OCI-LY7 (cell line): ENCODE results near the gene HS6ST3. TPM values are rescaled to one million over a fixed set of nuclear protein-coding genes. Genes with fewer than 3 reads are reported as not detected.

Source experiments
- BruUV-seq: library from RNA; stranded (reverse); fragments of 400-500 nt; replicated peaks from 2 replicates; lab custom pipeline; 2021; lab: Mats Ljungman, UMichigan
- CTCF ChIA-PET: fragments of 300-600 bp; sonication (Branson Sonifier 250); formaldehyde crosslinking; loops from one replicate; lab custom pipeline; 2022; ENCODE audit warnings: antibody characterized with exemption; ENCODE audit not compliant: unreplicated experiment; lab: Charles Lee
- POLR2A ChIA-PET: fragments of 300-600 bp; sonication (Branson Sonifier 250); formaldehyde crosslinking; loops from one replicate; lab custom pipeline; 2022; ENCODE audit warnings: antibody characterized with exemption; lab: Charles Lee
- DNase-seq: peaks from one replicate; pipeline ENCODE4 v3.0.0-alpha.2; 2015; ENCODE audit warnings: low spot score
- H2AFZ ChIP-seq: fragments of 200-600 bp; sonication (generic), shearing (Covaris generic); 2 replicates; pipeline ENCODE4 v1.6.1; 2014; ENCODE audit warnings: mild to moderate bottlenecking, antibody characterized with exemption, low read length, moderate library complexity
- H3K27ac ChIP-seq: fragments of 200-600 bp; sonication (generic); 2 replicates; pipeline ENCODE4 v1.5.1; 2014; ENCODE audit warnings: mixed run types, low read depth, mild to moderate bottlenecking, moderate library complexity, low read length, inconsistent platforms; ENCODE audit not compliant: poor library complexity, severe bottlenecking
- H3K36me3 ChIP-seq: fragments of 200-600 bp; sonication (generic); 2 replicates; pipeline ENCODE4 v1.6.1; 2014; ENCODE audit warnings: mild to moderate bottlenecking, antibody characterized with exemption, low read length, moderate library complexity, mixed read lengths; ENCODE audit not compliant: insufficient read depth
- H3K4me1 ChIP-seq: fragments of 200-600 bp; sonication (generic); 2 replicates; pipeline ENCODE4 v1.5.1; 2014; ENCODE audit warnings: mild to moderate bottlenecking, low read length; ENCODE audit not compliant: insufficient read depth, poor library complexity, severe bottlenecking
- H3K4me2 ChIP-seq: fragments of 200-600 bp; sonication (generic); 2 replicates; pipeline ENCODE4 v1.6.1; 2014; ENCODE audit warnings: mild to moderate bottlenecking, low read length
- H3K4me3 ChIP-seq: fragments of 200-600 bp; sonication (generic); 2 replicates; pipeline ENCODE4 v1.5.1; 2014; ENCODE audit warnings: mild to moderate bottlenecking, low read depth, low read length; ENCODE audit not compliant: poor library complexity, severe bottlenecking
- H3K79me2 ChIP-seq: fragments of 200-600 bp; sonication (generic); 2 replicates; pipeline ENCODE4 v1.6.1; 2016; ENCODE audit warnings: low read depth, mild to moderate bottlenecking, low read length, moderate library complexity, mixed read lengths; ENCODE audit not compliant: insufficient read depth
- H3K9me2 ChIP-seq: fragments of 200-600 bp; sonication (generic); 2 replicates; pipeline ENCODE4 v1.6.1; 2016; ENCODE audit warnings: mild to moderate bottlenecking, low read length, mixed read lengths; ENCODE audit not compliant: insufficient read depth
- H3K9me3 ChIP-seq: fragments of 200-600 bp; sonication (generic); 2 replicates; pipeline ENCODE4 v1.6.1; 2014; ENCODE audit warnings: mild to moderate bottlenecking, mixed run types, low read length, mixed read lengths
- H4K20me1 ChIP-seq: fragments of 200-600 bp; sonication (generic); 2 replicates; pipeline ENCODE4 v1.6.1; 2014; ENCODE audit warnings: mild to moderate bottlenecking, antibody characterized with exemption, low read length, moderate library complexity, mixed read lengths; ENCODE audit not compliant: insufficient read depth
- EZH2phosphoT487 ChIP-seq: fragments of 200-600 bp; sonication (generic); IDR thresholded peaks from 2 replicates; pipeline ENCODE4 v1.6.1; 2018; ENCODE audit warnings: low read depth, borderline replicate concordance, mild to moderate bottlenecking, mixed run types, antibody characterized with exemption, low read length, moderate library complexity, mixed read lengths
- intact Hi-C: fragments of 100-400 bp; cut with micrococcal nuclease; formaldehyde crosslinking; loops from one replicate; pipeline ENCODE4 v1.10.0; 2022; ENCODE audit not compliant: unreplicated experiment
- total RNA-seq, 2 experiments: library from RNA; depleted of rRNA in 1 of 2; stranded (reverse); fragments of >200 nt in 1 of 2; shearing (Covaris generic) in 1 of 2; gene quantifications; 2 replicates each; pipeline ENCODE4 v1.2.3, GENCODE V29; 2014 to 2022
- TF ChIP-seq, protein P1 (sequence below): fragments of 200-600 bp; sonication (generic); conservative IDR thresholded peaks from 2 replicates; pipeline ENCODE4 v1.5.1; 2014; ENCODE audit warnings: mild to moderate bottlenecking, antibody characterized with exemption, low read length, moderate library complexity, mixed read lengths

HS6ST3 gene
- total RNA-seq, 2 experiments from 2014 or later: not detected

DNA sequence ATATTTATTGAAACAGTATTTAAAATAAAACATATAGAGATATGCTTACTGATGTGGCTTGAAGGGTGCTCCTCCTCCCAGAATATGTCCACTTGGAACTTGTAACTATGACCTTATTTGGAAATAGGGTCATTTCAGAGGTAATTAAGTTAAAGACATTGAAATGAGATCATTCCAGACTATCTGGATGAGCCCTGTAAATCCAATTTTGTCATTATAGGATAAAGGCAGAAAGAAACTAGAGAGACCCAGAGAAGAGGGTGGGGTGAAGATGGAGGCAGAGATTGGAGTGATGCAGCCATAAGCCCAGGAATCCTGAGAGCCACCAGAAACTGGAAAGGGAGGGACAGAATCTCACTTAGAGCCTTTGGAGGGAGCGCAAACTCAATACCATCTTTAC lies 661.2 kb downstream of the HS6ST3 start:
- intact Hi-C loops: no loop called here

DNA sequence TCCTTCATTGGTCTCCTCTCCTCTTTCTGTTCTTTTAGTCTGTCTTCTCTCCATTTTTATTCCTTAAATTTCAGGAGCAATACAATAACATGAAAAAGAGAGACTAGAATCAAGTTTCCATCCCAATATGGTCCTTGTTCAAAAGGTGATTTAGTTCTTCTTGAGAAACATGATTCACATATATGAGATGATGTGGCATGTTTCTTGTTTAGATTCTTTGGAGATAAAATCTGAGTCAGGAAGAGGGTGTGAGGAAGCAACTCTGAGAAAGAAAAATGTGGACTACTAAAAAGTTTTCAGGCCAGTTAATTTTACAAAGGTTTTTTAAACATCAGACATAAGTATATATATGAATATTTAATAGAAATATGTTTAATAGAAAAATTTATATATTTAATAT lies 673.0 kb downstream of the HS6ST3 start:
- Histone ChIP-seq H3K4me2 (no peak overlapping the region), H3K4me3 (no peak overlapping the region), H2AFZ (no peak overlapping the region), H3K9me3 (no peaks in the 10 kb centered on the region), H3K27ac (no peak overlapping the region), H3K79me2 (no peaks in the 10 kb centered on the region), H4K20me1 (no peaks in the 10 kb centered on the region), H3K36me3 (no peaks in the 10 kb centered on the region), H3K4me1 (no peaks in the 10 kb centered on the region), H3K9me2 (no peaks in the 10 kb centered on the region)
- intact Hi-C loops: no loop called here
- CTCF ChIA-PET: no interaction called here
- BruUV-seq: no TSS peak
- POLR2A ChIA-PET: no interaction called here
- TF ChIP-seq EZH2phosphoT487: no peak
- TF ChIP-seq, protein P1, sequence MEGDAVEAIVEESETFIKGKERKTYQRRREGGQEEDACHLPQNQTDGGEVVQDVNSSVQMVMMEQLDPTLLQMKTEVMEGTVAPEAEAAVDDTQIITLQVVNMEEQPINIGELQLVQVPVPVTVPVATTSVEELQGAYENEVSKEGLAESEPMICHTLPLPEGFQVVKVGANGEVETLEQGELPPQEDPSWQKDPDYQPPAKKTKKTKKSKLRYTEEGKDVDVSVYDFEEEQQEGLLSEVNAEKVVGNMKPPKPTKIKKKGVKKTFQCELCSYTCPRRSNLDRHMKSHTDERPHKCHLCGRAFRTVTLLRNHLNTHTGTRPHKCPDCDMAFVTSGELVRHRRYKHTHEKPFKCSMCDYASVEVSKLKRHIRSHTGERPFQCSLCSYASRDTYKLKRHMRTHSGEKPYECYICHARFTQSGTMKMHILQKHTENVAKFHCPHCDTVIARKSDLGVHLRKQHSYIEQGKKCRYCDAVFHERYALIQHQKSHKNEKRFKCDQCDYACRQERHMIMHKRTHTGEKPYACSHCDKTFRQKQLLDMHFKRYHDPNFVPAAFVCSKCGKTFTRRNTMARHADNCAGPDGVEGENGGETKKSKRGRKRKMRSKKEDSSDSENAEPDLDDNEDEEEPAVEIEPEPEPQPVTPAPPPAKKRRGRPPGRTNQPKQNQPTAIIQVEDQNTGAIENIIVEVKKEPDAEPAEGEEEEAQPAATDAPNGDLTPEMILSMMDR: no peak
- no peak for DNase-seq

More for the DNA sequence above, 661.2 kb downstream of the HS6ST3 start:
- Histone ChIP-seq H3K36me3 (no peaks in the 10 kb centered on the region), H2AFZ (no peak overlapping the region), H4K20me1 (no peaks in the 10 kb centered on the region), H3K4me1 (no peaks in the 10 kb centered on the region), H3K9me3 (no peaks in the 10 kb centered on the region), H3K27ac (no peak overlapping the region), H3K9me2 (no peaks in the 10 kb centered on the region), H3K4me2 (no peak overlapping the region), H3K4me3 (no peak overlapping the region), H3K79me2 (no peaks in the 10 kb centered on the region)
- no TSS peak for BruUV-seq
- POLR2A ChIA-PET: no interaction called here
- DNase-seq: no peak
- CTCF ChIA-PET: no interaction called here
- TF ChIP-seq, protein P1: no peak
- no peak for TF ChIP-seq EZH2phosphoT487

GRCh38 chr13:96766306-96766705 lies 676.4 kb downstream of the HS6ST3 start:
- intact Hi-C loops: no loop called here
- H3K79me2 ChIP-seq: no peaks in the 10 kb centered on the region
- TF ChIP-seq, protein P1: no peak
- TF ChIP-seq EZH2phosphoT487: no peak
- DNase-seq: no peak
- no TSS peak for BruUV-seq
- H3K9me3 ChIP-seq: no peaks in the 10 kb centered on the region
- H2AFZ ChIP-seq: no peak overlapping the region
- H3K4me3 ChIP-seq: no peak overlapping the region
- ChIA-PET CTCF (no interaction called here), POLR2A (interaction anchor here (0.6 to 0.7 kb wide), 2 partner anchors 11 to 494 kb away, joined by 3 read pairs; no protein-coding TSS in a partner anchor)
- H4K20me1 ChIP-seq: no peaks in the 10 kb centered on the region
- no peak overlapping the region for H3K4me2 ChIP-seq
- H3K4me1 ChIP-seq: no peaks in the 10 kb centered on the region
- H3K9me2 ChIP-seq: no peaks in the 10 kb centered on the region
- H3K27ac ChIP-seq: no peak overlapping the region
- H3K36me3 ChIP-seq: no peaks in the 10 kb centered on the region
